Dermis lymphatic vessel endothelial cell (primary cell): ENCODE data around the gene SLC6A3. TPM values are rescaled to one million over a fixed set of nuclear protein-coding genes. Genes with fewer than 3 reads are reported as not detected.

Experiments
- total RNA-seq: library from RNA; depleted of rRNA; stranded (reverse); fragments of >200 nt; gene quantifications from 2 replicates; pipeline ENCODE4 v1.2.1, GENCODE V29; 2014

Gene SLC6A3
- under 0.01 TPM in 1 of 2 replicates, not detected in the other for total RNA-seq

DNA sequence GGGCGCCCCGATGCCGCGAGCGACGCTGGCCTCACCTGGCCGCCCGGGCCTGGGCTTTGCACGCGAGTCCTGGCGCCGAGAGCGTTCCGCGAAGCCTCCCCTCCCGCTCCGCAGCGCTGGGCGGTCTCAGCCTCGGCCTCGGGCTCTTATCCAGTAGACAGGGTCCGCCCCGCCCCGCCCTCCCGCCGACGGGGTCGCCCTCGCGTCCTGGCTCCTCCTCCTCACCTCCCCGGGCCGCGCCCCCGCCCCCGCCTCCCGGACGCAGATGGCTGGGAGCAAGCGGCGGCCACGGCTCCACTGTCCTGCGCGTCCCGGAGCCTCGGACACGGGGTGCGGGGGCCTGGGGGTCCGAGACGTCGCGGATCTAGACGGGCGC lies at the start of gene SLC6A3:
Gene SLC6A3, minus strand, starts transcription at position 128 of the 376 bp plus-strand sequence. CDS start 2,243 bp downstream, outside the sequence.

DNA sequence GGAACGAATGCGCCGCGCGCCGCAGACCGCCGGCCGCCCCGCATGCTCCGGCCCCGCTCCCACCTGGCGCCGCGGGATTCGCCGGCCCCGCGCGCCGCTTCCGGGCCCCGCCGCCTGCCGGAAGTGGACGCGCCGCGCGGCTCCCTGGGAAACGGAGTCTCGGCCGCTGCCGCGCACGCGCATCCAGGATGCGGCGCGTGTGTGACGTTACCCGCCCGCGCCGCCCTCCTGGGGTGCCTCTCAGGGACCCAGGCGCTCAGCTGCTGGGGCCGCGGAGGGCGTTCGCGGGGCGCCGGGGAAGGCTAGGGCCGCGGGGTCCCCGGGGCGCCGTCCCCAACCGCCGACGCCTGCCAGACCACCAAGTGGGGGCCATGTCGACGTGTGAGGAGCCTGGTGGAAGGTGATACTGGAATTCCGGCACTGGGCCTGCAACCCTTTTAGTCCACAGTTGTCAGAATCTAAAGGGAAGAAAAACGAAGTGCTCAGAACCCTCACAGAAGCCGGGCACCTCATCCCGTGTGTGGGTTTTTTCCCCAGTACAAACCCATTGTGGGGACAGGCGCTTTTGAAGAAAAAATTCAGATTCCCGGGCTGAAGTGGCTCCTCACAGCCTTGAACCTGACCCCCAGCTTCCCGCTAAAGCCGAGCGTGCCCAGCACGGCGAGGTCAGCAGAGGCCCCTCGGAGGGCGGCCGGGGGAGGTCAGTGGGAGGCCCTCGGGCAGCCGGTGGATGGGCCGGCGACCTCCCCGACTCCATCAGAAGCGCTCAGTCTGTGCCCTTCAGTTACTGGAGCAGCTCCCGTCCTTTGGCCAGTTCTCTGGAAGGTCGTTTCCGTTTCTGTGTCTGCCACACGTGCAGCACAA lies 100.0 kb downstream of the SLC6A3 start, which contains the start of gene CLPTM1L:
Gene CLPTM1L, minus strand, starts transcription at position 125 of the 864 bp plus-strand sequence. CDS start 258 bp downstream, outside the sequence.

Other genes starting within 250 kb of the SLC6A3 start
- not detected in 2 replicates for gene SLC6A19, start 243.8 kb downstream of the SLC6A3 start, total RNA-seq
- not detected in 2 replicates for gene SLC6A18, start 220.1 kb downstream of the SLC6A3 start, total RNA-seq
- not detected in 2 replicates for gene TERT, start 150.4 kb downstream of the SLC6A3 start, total RNA-seq
- 271 and 275 TPM in 2 replicates for gene CLPTM1L, start 100.3 kb downstream of the SLC6A3 start, total RNA-seq
- gene LPCAT1, start 78.5 kb upstream of the SLC6A3 start, total RNA-seq, result 16.3 and 20.9 TPM in 2 replicates